CD14-positive monocyte (primary cell): ENCODE data around the gene COMT. TPM values are rescaled to one million over a fixed set of nuclear protein-coding genes. Genes with fewer than 3 reads are reported as not detected.
A peak's percentile ranks its signal among the peaks of the same experiment; 100 is the strongest.

Experiments used
- DNase-seq, 3 donors: peaks; one replicate each; pipeline ENCODE4 v3.0.0-alpha.2; 2011 to 2022
- H2AFZ ChIP-seq: 2 replicates; pipeline ENCODE4 v1.6.0; 2012; ENCODE audit warnings: mild to moderate bottlenecking, low read depth, low read length, inconsistent platforms; ENCODE audit not compliant: insufficient read depth, poor library complexity, severe bottlenecking
- H3K27ac ChIP-seq, 2 donors: 1 replicate in 1 of 2; 2 replicates in 1 of 2; pipeline ENCODE4 v1.5.1; 2012 to 2013; ENCODE audit warnings: low read length in 2 of 2, control low read depth in 1 of 2, inconsistent platforms in 1 of 2, low read depth in 1 of 2, mild to moderate bottlenecking in 1 of 2
- H3K27me3 ChIP-seq, 2 donors: one replicate each; pipeline versions ENCODE4 v1.6.0 to v1.6.1; 2011 to 2013; ENCODE audit warnings: low read length in 2 of 2; ENCODE audit not compliant: control insufficient read depth in 2 of 2, insufficient read depth in 2 of 2
- H3K36me3 ChIP-seq, 2 donors: replicated peaks in 1 of 2; 1 replicate in 1 of 2; 2 replicates in 1 of 2; pipeline versions ENCODE4 v1.5.1 to v1.6.1; 2012 to 2013; ENCODE audit warnings: low read length in 2 of 2, control low read depth in 1 of 2, inconsistent platforms in 1 of 2, mild to moderate bottlenecking in 1 of 2; ENCODE audit not compliant: insufficient read depth in 2 of 2, control insufficient read depth in 1 of 2
- H3K4me1 ChIP-seq, 2 donors: 1 replicate in 1 of 2; 2 replicates in 1 of 2; pipeline versions ENCODE4 v1.5.1 to v1.6.1; 2012 to 2013; ENCODE audit warnings: low read length in 2 of 2, control low read depth in 1 of 2, inconsistent platforms in 1 of 2, mild to moderate bottlenecking in 1 of 2, moderate library complexity in 1 of 2; ENCODE audit not compliant: insufficient read depth in 2 of 2, control insufficient read depth in 1 of 2
- H3K4me2 ChIP-seq: replicated peaks from 2 replicates; pipeline ENCODE3; 2012; ENCODE audit warnings: low read length, moderate library complexity, mild to moderate bottlenecking; ENCODE audit not compliant: poor library complexity, severe bottlenecking; ENCODE audit errors: extremely low read depth
- H3K4me3 ChIP-seq, 3 experiments: fragments of 200-600 bp in 1 of 3; sonication (generic) in 1 of 3; replicated peaks in 1 of 3; 1 replicate in 2 of 3; 2 replicates in 1 of 3; pipeline ENCODE4 v1.5.1; 2011 to 2013; ENCODE audit warnings: low read length in 3 of 3, mild to moderate bottlenecking in 3 of 3, control low read depth in 2 of 3, low read depth in 2 of 3, inconsistent platforms in 1 of 3, moderate library complexity in 1 of 3
- H3K79me2 ChIP-seq: 2 replicates; pipeline ENCODE4 v1.6.0; 2012; ENCODE audit warnings: mild to moderate bottlenecking, control low read depth, inconsistent platforms, low read length, moderate library complexity; ENCODE audit not compliant: insufficient read depth
- H3K9ac ChIP-seq: 2 replicates; pipeline ENCODE4 v1.6.0; 2017; ENCODE audit warnings: low read length, mild to moderate bottlenecking; ENCODE audit not compliant: insufficient read depth, poor library complexity, severe bottlenecking
- H3K9me3 ChIP-seq, 2 donors: replicated peaks in 1 of 2; 1 replicate in 1 of 2; 2 replicates in 1 of 2; pipeline versions ENCODE4 v1.5.1 to v1.6.1; 2012 to 2013; ENCODE audit warnings: low read length in 2 of 2, control low read depth in 1 of 2; ENCODE audit not compliant: control insufficient read depth in 1 of 2, insufficient read depth in 1 of 2
- H4K20me1 ChIP-seq: 2 replicates; pipeline ENCODE4 v1.6.0; 2012; ENCODE audit warnings: mild to moderate bottlenecking, low read length, control low read depth, moderate library complexity; ENCODE audit not compliant: insufficient read depth
- H3K27ac Mint-ChIP-seq, 7 donors: one replicate each; pipeline ENCODE4 v1.8.0; 2020; ENCODE audit warnings: mild to moderate bottlenecking in 7 of 7, mixed read lengths in 7 of 7, moderate library complexity in 6 of 7, inconsistent platforms in 2 of 7
- H3K27me3 Mint-ChIP-seq, 3 donors: one replicate each; pipeline ENCODE4 v1.8.0; 2021 to 2022; ENCODE audit warnings: low read depth in 3 of 3, mild to moderate bottlenecking in 3 of 3, mixed read lengths in 3 of 3, moderate library complexity in 3 of 3, inconsistent platforms in 1 of 3
- H3K36me3 Mint-ChIP-seq, 2 donors: one replicate each; pipeline ENCODE4 v1.8.0; 2020; ENCODE audit warnings: mixed read lengths in 2 of 2, inconsistent platforms in 1 of 2, mild to moderate bottlenecking in 1 of 2
- H3K4me1 Mint-ChIP-seq: one replicate; pipeline ENCODE4 v1.8.0; 2020; ENCODE audit warnings: mild to moderate bottlenecking, mixed read lengths
- H3K4me3 Mint-ChIP-seq, 2 donors: one replicate each; pipeline ENCODE4 v1.8.0; 2020; ENCODE audit warnings: mild to moderate bottlenecking in 2 of 2, mixed read lengths in 2 of 2, moderate library complexity in 1 of 2
- H3K9me3 Mint-ChIP-seq, 7 donors: one replicate each; pipeline ENCODE4 v1.8.0; 2020 to 2022; ENCODE audit warnings: mixed read lengths in 7 of 7, mild to moderate bottlenecking in 6 of 7, moderate library complexity in 6 of 7, inconsistent platforms in 2 of 7
- WGBS: methylation state at CpG from one replicate; pipeline ENCODE4 v1.1.5; 2013; ENCODE audit warnings: missing lambda C conversion rate; ENCODE audit not compliant: insufficient coverage; 5-methylcytosine and 5-hydroxymethylcytosine counted together
- intact Hi-C, 2 donors: fragments of 100-400 bp; cut with micrococcal nuclease; formaldehyde crosslinking; loops; one replicate each; pipeline versions ENCODE4 v1.15.0 to v1.15.1; 2023
- polyA plus RNA-seq, 3 donors: library from polyadenylated mRNA; depleted of rRNA in 1 of 3; unstranded in 2 of 3; stranded (reverse) in 1 of 3; fragments of 300-500 nt in 2 of 3; fragments of >200 nt in 1 of 3; fragmentation: Illumina TruSeq in 2 of 3; gene quantifications; 1 replicate in 2 of 3; 2 replicates in 1 of 3; pipeline ENCODE4 v1.2.3, GENCODE V29; 2012 to 2021
- TF ChIP-seq, protein P1 (sequence below): fragments of 200-600 bp; IDR thresholded peaks from one replicate; pipeline ENCODE4 v1.8.0; 2022; ENCODE audit warnings: antibody characterized with exemption, mild to moderate bottlenecking

COMT gene
- polyA plus RNA-seq, 3 donors: 314 to 400 (median 329) TPM

DNA sequence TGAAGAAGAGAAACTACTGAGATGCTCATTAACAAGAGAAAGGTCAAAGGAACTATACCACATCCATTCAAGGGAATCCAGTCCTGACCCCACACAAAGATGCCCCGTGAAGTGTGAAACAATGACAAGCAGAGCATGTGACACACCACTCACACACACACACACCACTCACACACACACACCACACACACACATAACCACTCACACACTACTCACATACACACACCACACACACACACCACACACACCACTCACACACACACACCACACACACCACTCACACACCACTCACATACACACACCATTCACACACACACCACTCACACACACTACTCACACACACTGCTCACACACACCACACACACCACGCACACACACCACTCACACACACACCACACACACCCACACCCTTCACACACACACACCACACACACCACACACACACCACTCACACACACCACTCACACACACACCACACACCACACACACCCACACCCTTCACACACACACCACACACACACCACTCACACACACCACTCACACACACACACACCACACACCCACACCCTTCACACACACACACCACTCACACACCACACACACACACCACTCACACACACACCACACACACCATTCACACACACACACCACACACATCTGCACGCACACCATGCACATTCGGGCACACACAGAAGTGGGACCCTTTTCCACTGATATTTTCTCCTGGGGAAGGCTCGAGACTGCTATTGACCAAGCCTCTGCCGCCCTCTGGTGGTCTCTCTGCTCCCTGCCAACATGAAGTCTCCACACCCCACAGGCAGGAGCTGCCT, 32.0 kb upstream of the COMT start:
- H3K4me2 ChIP-seq: no peak overlapping the region
- H3K4me1 Mint-ChIP-seq: peaks cover 4% of the 10 kb centered on the region
- peaks cover 0 to 5% (median 0%) of the 10 kb centered on the region in 3 donors for H3K27me3 Mint-ChIP-seq
- H2AFZ ChIP-seq: no peak overlapping the region
- no peaks in the 10 kb centered on the region for H3K4me1 ChIP-seq
- no peak overlapping the region for H3K9ac ChIP-seq
- peak overlapping the region in 3 of 7 donors; percentile 48 to 68 (median 67) for H3K27ac Mint-ChIP-seq
- H3K36me3 Mint-ChIP-seq: peaks cover 63 to 82% of the 10 kb centered on the region in 2 donors
- peak; percentile 60 to 69 (median 63) for DNase-seq
- peak overlapping the region in 1 of 2 donors; percentile 15 for H3K27ac ChIP-seq
- H3K4me3 Mint-ChIP-seq: no peak overlapping the region
- H3K9me3 ChIP-seq: no peaks in the 10 kb centered on the region
- TF ChIP-seq, protein P1, sequence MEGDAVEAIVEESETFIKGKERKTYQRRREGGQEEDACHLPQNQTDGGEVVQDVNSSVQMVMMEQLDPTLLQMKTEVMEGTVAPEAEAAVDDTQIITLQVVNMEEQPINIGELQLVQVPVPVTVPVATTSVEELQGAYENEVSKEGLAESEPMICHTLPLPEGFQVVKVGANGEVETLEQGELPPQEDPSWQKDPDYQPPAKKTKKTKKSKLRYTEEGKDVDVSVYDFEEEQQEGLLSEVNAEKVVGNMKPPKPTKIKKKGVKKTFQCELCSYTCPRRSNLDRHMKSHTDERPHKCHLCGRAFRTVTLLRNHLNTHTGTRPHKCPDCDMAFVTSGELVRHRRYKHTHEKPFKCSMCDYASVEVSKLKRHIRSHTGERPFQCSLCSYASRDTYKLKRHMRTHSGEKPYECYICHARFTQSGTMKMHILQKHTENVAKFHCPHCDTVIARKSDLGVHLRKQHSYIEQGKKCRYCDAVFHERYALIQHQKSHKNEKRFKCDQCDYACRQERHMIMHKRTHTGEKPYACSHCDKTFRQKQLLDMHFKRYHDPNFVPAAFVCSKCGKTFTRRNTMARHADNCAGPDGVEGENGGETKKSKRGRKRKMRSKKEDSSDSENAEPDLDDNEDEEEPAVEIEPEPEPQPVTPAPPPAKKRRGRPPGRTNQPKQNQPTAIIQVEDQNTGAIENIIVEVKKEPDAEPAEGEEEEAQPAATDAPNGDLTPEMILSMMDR: peak; percentile 77
- H3K79me2 ChIP-seq: no peaks in the 10 kb centered on the region
- no peaks in the 10 kb centered on the region for H3K27me3 ChIP-seq
- H3K36me3 ChIP-seq: peaks cover 69 to 91% of the 10 kb centered on the region in 2 donors
- H3K4me3 ChIP-seq: no peak overlapping the region
- 34% methylated on average over 6 of the region's 6 CpGs for WGBS
- intact Hi-C loops: loop anchor here (1.0 to 2.0 kb wide), 2 partner anchors 179 kb away; no protein-coding TSS in a partner anchor
- no peaks in the 10 kb centered on the region for H4K20me1 ChIP-seq
- H3K9me3 Mint-ChIP-seq: peaks cover 0 to 1% (median 0%) of the 10 kb centered on the region in 7 donors

DNA sequence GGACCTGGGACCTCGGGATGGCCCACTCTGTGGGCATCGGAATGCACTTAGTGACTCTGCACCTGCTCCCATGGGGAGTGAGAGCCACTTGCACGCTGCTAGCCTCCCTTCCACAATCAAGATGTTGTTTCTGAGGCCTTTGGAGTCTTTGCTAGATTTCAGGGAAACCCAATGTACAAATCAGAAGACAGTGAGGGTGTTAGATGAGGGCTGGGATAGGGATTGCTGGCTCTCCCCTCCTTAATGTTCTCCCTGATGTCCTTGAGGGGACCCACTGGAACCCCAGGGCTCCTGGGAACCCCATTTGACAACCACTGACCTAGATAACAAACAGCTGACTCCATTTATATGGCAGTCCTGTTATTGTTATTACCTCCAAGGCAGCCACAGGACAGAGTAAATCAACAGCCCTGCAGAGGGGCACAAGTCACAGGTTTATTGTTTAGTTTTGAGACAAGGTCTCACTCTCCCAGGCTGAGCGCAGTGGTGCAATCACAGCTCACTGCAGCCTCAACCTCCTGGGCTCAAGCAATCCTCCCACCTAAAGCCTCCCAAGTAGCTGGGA, 31.3 kb upstream of the COMT start:
- no peaks in the 10 kb centered on the region for H4K20me1 ChIP-seq
- H3K4me3 ChIP-seq: no peak overlapping the region
- H2AFZ ChIP-seq: no peak overlapping the region
- Mint-ChIP-seq H3K9me3 (peaks cover 0 to 1% (median 0%) of the 10 kb centered on the region in 7 donors), H3K4me3 (no peak overlapping the region), H3K36me3 (peaks cover 64 to 85% of the 10 kb centered on the region in 2 donors), H3K27me3 (peaks cover 0 to 2% (median 0%) of the 10 kb centered on the region in 3 donors), H3K4me1 (peaks cover 4% of the 10 kb centered on the region), H3K27ac (no peak overlapping the region)
- no peaks in the 10 kb centered on the region for H3K9me3 ChIP-seq
- no peak overlapping the region for H3K4me2 ChIP-seq
- no peak overlapping the region for H3K27ac ChIP-seq
- intact Hi-C loops: loop anchor here (1.0 to 2.0 kb wide), 2 partner anchors 179 to 180 kb away; no protein-coding TSS in a partner anchor
- no peaks in the 10 kb centered on the region for H3K4me1 ChIP-seq
- H3K79me2 ChIP-seq: no peaks in the 10 kb centered on the region
- peaks cover 72 to 91% of the 10 kb centered on the region in 2 donors for H3K36me3 ChIP-seq
- no peak overlapping the region for H3K9ac ChIP-seq
- H3K27me3 ChIP-seq: no peaks in the 10 kb centered on the region
- 43% methylated on average over 2 of the region's 4 CpGs for WGBS
- DNase-seq: no peak
- TF ChIP-seq, protein P1: peak; percentile 37
